Measurements from ENCODE around the gene DLL3. TPM values are rescaled to one million over a fixed set of nuclear protein-coding genes. Genes with fewer than 3 reads are reported as not detected.
A peak's percentile ranks its signal among the peaks of the same experiment; 100 is the strongest.

The DLL3 gene
- total and polyA plus RNA-seq, 9 of the 15 experiments (the other 6 are each of a cell fraction or from before 2014, with no cell fraction given): 0.80 to 6.3 (median 1.2) TPM

GRCh38 chr19:39480337-39481228 lies 18.2 kb upstream of the DLL3 start, which contains the start of gene TIMM50 (continued):
- no peak for TF ChIP-seq ZNF561 (CRISPR knock-in tag; conservative IDR thresholded peaks at IDR 0.05)
- no peak for TF ChIP-seq ZBTB11 (CRISPR knock-in tag; IDR thresholded peaks at IDR 0.05)
- TF ChIP-seq ZNF282 (CRISPR knock-in tag; IDR thresholded peaks at IDR 0.05): no peak
- TF ChIP-seq PREB (CRISPR knock-in tag; IDR thresholded peaks at IDR 0.05): no peak
- TF ChIP-seq HMGN3 (IDR thresholded peaks at IDR 0.05; ENCODE audit: borderline replicate concordance, extremely low read depth, insufficient read length, low read depth, low read length): peak; percentile 80
- no peak for TF ChIP-seq SMC3 (conservative IDR thresholded peaks at IDR 0.05; ENCODE audit: insufficient read depth, low read depth, low read length)
- no peak for TF ChIP-seq NCOA1 (IDR thresholded peaks at IDR 0.05; ENCODE audit: low read depth)
- TF ChIP-seq XRCC3 (IDR thresholded peaks at IDR 0.05): no peak
- peak; percentile 76 for TF ChIP-seq HCFC1 (IDR thresholded peaks at IDR 0.05; ENCODE audit: low read depth, low read length)
- no peak for TF ChIP-seq MIER1 (IDR thresholded peaks at IDR 0.05; ENCODE audit: low read depth)
- TF ChIP-seq ZBTB5 (IDR thresholded peaks at IDR 0.05): no peak
- no peak for TF ChIP-seq CBX8 (IDR thresholded peaks at IDR 0.05; ENCODE audit: borderline replicate concordance, extremely low read depth, low read depth, low read length, poor library complexity, severe bottlenecking)
- no peak for TF ChIP-seq HNRNPH1 (optimal IDR thresholded peaks at IDR 0.05; ENCODE audit: low read depth, low read length)
- TF ChIP-seq NFE2 (IDR thresholded peaks at IDR 0.05; ENCODE audit: low read depth): no peak; the same call in 1 of the 2 replicates
- no peak for TF ChIP-seq ZNF408 (CRISPR knock-in tag; IDR thresholded peaks at IDR 0.05; ENCODE audit: low read depth)
- TF ChIP-seq BDP1 (IDR thresholded peaks at IDR 0.05; ENCODE audit: insufficient read depth, insufficient read length): no peak
- TF ChIP-seq ZNF12 (CRISPR knock-in tag; IDR thresholded peaks at IDR 0.05): peak; percentile 61; the same call in 1 of the 2 replicates
- no peak for TF ChIP-seq MECOM (CRISPR knock-in tag; IDR thresholded peaks at IDR 0.05)
- TF ChIP-seq BCOR (IDR thresholded peaks at IDR 0.05): no peak
- 0 out of 4 replicates have a peak, but pooled peaks of 1 of the 2 experiments have one; percentile 16 for TF ChIP-seq SIX5 (IDR thresholded peaks at IDR 0.05; ENCODE audit: borderline replicate concordance in 1 of 2, insufficient read depth in 1 of 2, low read depth in 1 of 2, low read length in 2 of 2)
- peak; percentile 99 for TF ChIP-seq ZBTB7A (IDR thresholded peaks at IDR 0.05; ENCODE audit: borderline replicate concordance, control insufficient read depth, low read depth, low read length)

Measured in K562 (cell line).